NCI-H526 treated with DMSO at 0.1 percent for 48 hours (cell line): Measurements from ENCODE around the gene POLR3G.

ENCODE experiments used
- DNase-seq: peaks from one replicate; lab custom pipeline; 2025; lab: John Stamatoyannopoulos, UW

The POLR3G gene

GRCh38 chr5:90503596-90503995 is 28.9 kb downstream of the POLR3G start:
- no peak for DNase-seq

GRCh38 chr5:90504743-90505142 is 30.1 kb downstream of the POLR3G start:
- DNase-seq = peak; percentile 1

GRCh38 chr5:90506221-90506620 is 31.6 kb downstream of the POLR3G start:
- no peak for DNase-seq

- DNase-seq = no peak
These were observed 35.8 kb downstream of the POLR3G start for GRCh38 chr5:90510438-90510837.

GRCh38 chr5:90514520-90514919 is 39.9 kb downstream of the POLR3G start:
- DNase-seq = no peak

- no peak for DNase-seq
These were observed 44.0 kb downstream of the POLR3G start for GRCh38 chr5:90518661-90519060.

- no peak for DNase-seq
These were observed 44.4 kb downstream of the POLR3G start for GRCh38 chr5:90519081-90519480.

GRCh38 chr5:90528601-90529193 is 54.0 kb downstream of the POLR3G start:
- no peak for DNase-seq

- DNase-seq = peak; percentile 68
These were observed 54.7 kb downstream of the POLR3G start, which contains the start of gene LYSMD3 for GRCh38 chr5:90529194-90529938. LYSMD3 (minus strand) TSS chr5:90529584; CDS start chr5:90525289, 4,295 bp downstream.

GRCh38 chr5:90529939-90530677 is 55.4 kb downstream of the POLR3G start:
- peak; percentile 41 for DNase-seq

- DNase-seq = no peak
These were observed 56.2 kb downstream of the POLR3G start for GRCh38 chr5:90530736-90531487.

- no peak for DNase-seq
These were observed 59.1 kb downstream of the POLR3G start for GRCh38 chr5:90533794-90534193.

- DNase-seq = no peak
These were observed 60.3 kb downstream of the POLR3G start for GRCh38 chr5:90534922-90535321.

GRCh38 chr5:90542827-90543519 is 68.3 kb downstream of the POLR3G start:
- no peak for DNase-seq

GRCh38 chr5:90545511-90545910 is 70.8 kb downstream of the POLR3G start:
- DNase-seq = no peak

GRCh38 chr5:90546216-90546837 is 71.7 kb downstream of the POLR3G start:
- no peak for DNase-seq

- DNase-seq = no peak
These were observed 72.4 kb downstream of the POLR3G start for GRCh38 chr5:90547072-90547536.

- peak; percentile 3 for DNase-seq
These were observed 73.5 kb downstream of the POLR3G start for GRCh38 chr5:90548069-90548593.

- no peak for DNase-seq
These were observed 74.6 kb downstream of the POLR3G start for GRCh38 chr5:90549223-90549622.

GRCh38 chr5:90549729-90550275 is 75.1 kb downstream of the POLR3G start:
- DNase-seq = no peak
